ENCODE results near the gene TTPAL. TPM values are rescaled to one million over a fixed set of nuclear protein-coding genes. Genes with fewer than 3 reads are reported as not detected.

Gene TTPAL
- total RNA-seq, 1 donor from 2014 or later, result 25.2 TPM

DNA sequence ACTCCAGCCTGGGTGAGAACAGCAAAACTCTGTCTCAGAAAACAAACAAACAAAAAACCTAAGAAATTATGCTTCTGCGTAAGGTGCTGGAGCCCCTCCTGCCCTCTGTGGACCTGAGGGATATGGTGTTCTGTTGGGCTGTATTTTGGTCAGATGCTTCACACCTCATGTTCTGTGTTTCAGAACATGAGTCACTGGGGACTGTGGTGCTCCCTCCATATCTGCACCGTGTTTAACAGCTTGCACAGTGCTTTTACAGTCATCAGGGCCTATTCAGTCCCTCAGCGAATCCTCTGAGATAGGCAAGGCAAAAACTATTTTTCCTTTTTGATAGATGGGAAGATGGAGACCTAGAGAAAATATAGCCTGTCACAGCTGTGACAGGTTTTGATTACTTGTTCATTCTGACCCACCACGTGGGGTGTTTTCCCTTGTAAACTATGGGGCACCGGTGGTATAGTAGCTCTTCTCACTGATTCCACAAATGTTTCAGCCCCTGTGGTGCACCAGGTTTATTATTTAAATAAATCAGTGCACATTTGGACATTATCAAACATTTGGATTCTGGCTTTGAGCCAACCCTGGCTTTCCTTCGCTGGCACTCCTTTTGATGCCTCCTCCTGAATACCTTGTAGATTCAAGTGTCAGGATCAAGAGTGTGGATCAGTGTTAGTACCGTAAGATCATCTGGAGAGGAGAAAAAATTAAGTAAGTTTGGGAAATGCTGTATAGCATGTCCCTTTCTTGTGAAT lies 9.6 kb downstream of the TTPAL start:
- no peak for DNase-seq (ENCODE audit: low spot score, unreplicated experiment)
- no peak overlapping the region for H3K27ac Mint-ChIP-seq
- peaks cover 16% of the 10 kb centered on the region for H3K36me3 Mint-ChIP-seq (ENCODE audit: insufficient read depth)
- no peaks in the 10 kb centered on the region for H3K9me3 Mint-ChIP-seq (ENCODE audit: low read depth)
- TF ChIP-seq, protein P1, sequence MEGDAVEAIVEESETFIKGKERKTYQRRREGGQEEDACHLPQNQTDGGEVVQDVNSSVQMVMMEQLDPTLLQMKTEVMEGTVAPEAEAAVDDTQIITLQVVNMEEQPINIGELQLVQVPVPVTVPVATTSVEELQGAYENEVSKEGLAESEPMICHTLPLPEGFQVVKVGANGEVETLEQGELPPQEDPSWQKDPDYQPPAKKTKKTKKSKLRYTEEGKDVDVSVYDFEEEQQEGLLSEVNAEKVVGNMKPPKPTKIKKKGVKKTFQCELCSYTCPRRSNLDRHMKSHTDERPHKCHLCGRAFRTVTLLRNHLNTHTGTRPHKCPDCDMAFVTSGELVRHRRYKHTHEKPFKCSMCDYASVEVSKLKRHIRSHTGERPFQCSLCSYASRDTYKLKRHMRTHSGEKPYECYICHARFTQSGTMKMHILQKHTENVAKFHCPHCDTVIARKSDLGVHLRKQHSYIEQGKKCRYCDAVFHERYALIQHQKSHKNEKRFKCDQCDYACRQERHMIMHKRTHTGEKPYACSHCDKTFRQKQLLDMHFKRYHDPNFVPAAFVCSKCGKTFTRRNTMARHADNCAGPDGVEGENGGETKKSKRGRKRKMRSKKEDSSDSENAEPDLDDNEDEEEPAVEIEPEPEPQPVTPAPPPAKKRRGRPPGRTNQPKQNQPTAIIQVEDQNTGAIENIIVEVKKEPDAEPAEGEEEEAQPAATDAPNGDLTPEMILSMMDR (IDR thresholded peaks at IDR 0.05; ENCODE audit: unreplicated experiment), result no peak
- no peaks in the 10 kb centered on the region for H3K4me1 Mint-ChIP-seq (ENCODE audit: low read depth)
- H3K4me3 Mint-ChIP-seq (ENCODE audit: low read depth), result no peak overlapping the region
- no peaks in the 10 kb centered on the region for H3K27me3 Mint-ChIP-seq

- Mint-ChIP-seq H3K9me3 (ENCODE audit: low read depth) (no peaks in the 10 kb centered on the region), H3K36me3 (ENCODE audit: insufficient read depth) (peaks cover 16% of the 10 kb centered on the region)
These were observed 10.1 kb downstream of the TTPAL start for GRCh38 chr20:44485830-44486198.

GRCh38 chr20:44488551-44488950 lies 12.9 kb downstream of the TTPAL start:
- H3K27me3 Mint-ChIP-seq, result no peaks in the 10 kb centered on the region
- peaks cover 15% of the 10 kb centered on the region for H3K36me3 Mint-ChIP-seq (ENCODE audit: insufficient read depth)
- TF ChIP-seq, protein P1 (IDR thresholded peaks at IDR 0.05; ENCODE audit: unreplicated experiment), result no peak
- H3K4me1 Mint-ChIP-seq (ENCODE audit: low read depth), result no peaks in the 10 kb centered on the region
- no peaks in the 10 kb centered on the region for H3K9me3 Mint-ChIP-seq (ENCODE audit: low read depth)
- DNase-seq (ENCODE audit: low spot score, unreplicated experiment), result no peak
- no peak overlapping the region for H3K4me3 Mint-ChIP-seq (ENCODE audit: low read depth)
- peak overlapping the region; percentile 81 for H3K27ac Mint-ChIP-seq

More at GRCh38 chr20:44485830-44486198, 10.1 kb downstream of the TTPAL start:
- Mint-ChIP-seq H3K4me3 (ENCODE audit: low read depth) (no peak overlapping the region), H3K27ac (no peak overlapping the region), H3K27me3 (no peaks in the 10 kb centered on the region), H3K4me1 (ENCODE audit: low read depth) (no peaks in the 10 kb centered on the region)
- no peak for DNase-seq (ENCODE audit: low spot score, unreplicated experiment)
- TF ChIP-seq, protein P1 (IDR thresholded peaks at IDR 0.05; ENCODE audit: unreplicated experiment), result no peak

GRCh38 chr20:44489223-44489622 lies 13.5 kb downstream of the TTPAL start:
- Mint-ChIP-seq H3K27ac (no peak overlapping the region), H3K27me3 (no peaks in the 10 kb centered on the region), H3K36me3 (ENCODE audit: insufficient read depth) (peaks cover 15% of the 10 kb centered on the region), H3K4me1 (ENCODE audit: low read depth) (no peaks in the 10 kb centered on the region), H3K4me3 (ENCODE audit: low read depth) (no peak overlapping the region), H3K9me3 (ENCODE audit: low read depth) (no peaks in the 10 kb centered on the region)
- no peak for DNase-seq (ENCODE audit: low spot score, unreplicated experiment)
- TF ChIP-seq, protein P1 (IDR thresholded peaks at IDR 0.05; ENCODE audit: unreplicated experiment), result no peak

DNA sequence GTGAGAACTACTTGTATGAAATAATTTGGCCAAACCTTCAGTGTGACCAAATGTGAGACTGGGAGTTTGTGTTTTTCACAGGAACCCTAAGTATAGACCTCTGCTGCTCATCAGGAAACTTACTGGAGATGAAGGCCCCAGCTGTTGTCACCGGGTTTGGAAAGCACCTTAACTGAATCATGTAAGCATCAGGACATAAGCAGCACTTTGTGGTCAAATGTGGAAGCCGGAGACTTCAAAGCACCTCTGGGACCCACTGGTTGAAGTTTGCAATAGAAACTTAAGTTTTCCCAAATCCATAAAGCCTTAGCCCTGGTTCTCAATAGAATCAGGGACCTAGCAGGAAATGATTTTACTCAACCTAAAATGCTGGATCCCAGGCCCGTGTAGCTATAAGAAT lies 14.3 kb downstream of the TTPAL start:
- H3K4me3 Mint-ChIP-seq (ENCODE audit: low read depth), result no peak overlapping the region
- H3K36me3 Mint-ChIP-seq (ENCODE audit: insufficient read depth), result peaks cover 18% of the 10 kb centered on the region
- no peak overlapping the region for H3K27ac Mint-ChIP-seq
- H3K4me1 Mint-ChIP-seq (ENCODE audit: low read depth), result no peaks in the 10 kb centered on the region
- H3K9me3 Mint-ChIP-seq (ENCODE audit: low read depth), result no peaks in the 10 kb centered on the region
- TF ChIP-seq, protein P1 (IDR thresholded peaks at IDR 0.05; ENCODE audit: unreplicated experiment), result no peak
- no peaks in the 10 kb centered on the region for H3K27me3 Mint-ChIP-seq
- DNase-seq (ENCODE audit: low spot score, unreplicated experiment), result no peak

All from progenitor cell of endocrine pancreas (in vitro differentiated cells).